Nephron progenitor cell (in vitro differentiated cells): Measurements from ENCODE around the gene EMILIN3.

Experiments used
- DNase-seq: peaks from one replicate; pipeline ENCODE4 v3.0.0; 2021
- H3K27ac Mint-ChIP-seq: 2 replicates; pipeline ENCODE4 v1.8.0; 2021; ENCODE audit warnings: mild to moderate bottlenecking, moderate library complexity, mixed read lengths
- H3K27me3 Mint-ChIP-seq: 2 replicates; pipeline ENCODE4 v1.8.0; 2021; ENCODE audit warnings: mild to moderate bottlenecking, low read depth, mixed read lengths; ENCODE audit not compliant: poor library complexity
- H3K36me3 Mint-ChIP-seq: 2 replicates; pipeline ENCODE4 v1.8.0; 2021; ENCODE audit warnings: low read depth, mixed read lengths
- H3K4me1 Mint-ChIP-seq: 2 replicates; pipeline ENCODE4 v1.8.0; 2021; ENCODE audit warnings: mixed read lengths
- H3K4me3 Mint-ChIP-seq: 2 replicates; pipeline ENCODE4 v1.8.0; 2021; ENCODE audit warnings: mild to moderate bottlenecking, moderate library complexity, mixed read lengths
- H3K9me3 Mint-ChIP-seq: 2 replicates; pipeline ENCODE4 v1.8.0; 2021; ENCODE audit warnings: mild to moderate bottlenecking, moderate library complexity, mixed read lengths
- TF ChIP-seq, protein P1 (sequence below): fragments of 200-600 bp; sonication (generic); IDR thresholded peaks from 2 replicates; pipeline ENCODE4 v1.5.0; 2021; ENCODE audit warnings: antibody characterized with exemption

Gene EMILIN3

DNA sequence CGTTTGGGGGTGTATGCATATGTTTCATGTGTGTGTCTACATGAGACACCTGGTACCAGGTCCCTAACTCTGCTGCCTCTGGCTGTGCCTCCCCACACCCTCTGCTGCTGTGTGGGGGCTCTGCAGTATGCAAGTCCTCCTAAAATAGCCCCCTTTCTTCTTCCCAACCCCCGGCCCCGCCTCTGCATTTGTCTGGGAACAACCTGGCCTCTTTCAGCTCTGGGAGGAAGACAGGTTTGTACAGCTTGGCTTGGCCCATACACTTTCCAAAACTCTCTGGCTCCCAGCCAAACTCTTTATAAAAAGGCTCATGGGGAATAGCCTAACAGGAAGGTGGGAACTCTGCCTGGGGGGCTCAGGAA, 27.1 kb upstream of the EMILIN3 start:
- H3K27me3 Mint-ChIP-seq = peaks cover 11% of the 10 kb centered on the region
- no peak overlapping the region for H3K27ac Mint-ChIP-seq
- TF ChIP-seq, protein P1, sequence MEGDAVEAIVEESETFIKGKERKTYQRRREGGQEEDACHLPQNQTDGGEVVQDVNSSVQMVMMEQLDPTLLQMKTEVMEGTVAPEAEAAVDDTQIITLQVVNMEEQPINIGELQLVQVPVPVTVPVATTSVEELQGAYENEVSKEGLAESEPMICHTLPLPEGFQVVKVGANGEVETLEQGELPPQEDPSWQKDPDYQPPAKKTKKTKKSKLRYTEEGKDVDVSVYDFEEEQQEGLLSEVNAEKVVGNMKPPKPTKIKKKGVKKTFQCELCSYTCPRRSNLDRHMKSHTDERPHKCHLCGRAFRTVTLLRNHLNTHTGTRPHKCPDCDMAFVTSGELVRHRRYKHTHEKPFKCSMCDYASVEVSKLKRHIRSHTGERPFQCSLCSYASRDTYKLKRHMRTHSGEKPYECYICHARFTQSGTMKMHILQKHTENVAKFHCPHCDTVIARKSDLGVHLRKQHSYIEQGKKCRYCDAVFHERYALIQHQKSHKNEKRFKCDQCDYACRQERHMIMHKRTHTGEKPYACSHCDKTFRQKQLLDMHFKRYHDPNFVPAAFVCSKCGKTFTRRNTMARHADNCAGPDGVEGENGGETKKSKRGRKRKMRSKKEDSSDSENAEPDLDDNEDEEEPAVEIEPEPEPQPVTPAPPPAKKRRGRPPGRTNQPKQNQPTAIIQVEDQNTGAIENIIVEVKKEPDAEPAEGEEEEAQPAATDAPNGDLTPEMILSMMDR = no peak
- peaks cover 36% of the 10 kb centered on the region for H3K4me1 Mint-ChIP-seq
- no peaks in the 10 kb centered on the region for H3K9me3 Mint-ChIP-seq
- no peak for DNase-seq
- H3K4me3 Mint-ChIP-seq = no peak overlapping the region
- no peaks in the 10 kb centered on the region for H3K36me3 Mint-ChIP-seq

DNA sequence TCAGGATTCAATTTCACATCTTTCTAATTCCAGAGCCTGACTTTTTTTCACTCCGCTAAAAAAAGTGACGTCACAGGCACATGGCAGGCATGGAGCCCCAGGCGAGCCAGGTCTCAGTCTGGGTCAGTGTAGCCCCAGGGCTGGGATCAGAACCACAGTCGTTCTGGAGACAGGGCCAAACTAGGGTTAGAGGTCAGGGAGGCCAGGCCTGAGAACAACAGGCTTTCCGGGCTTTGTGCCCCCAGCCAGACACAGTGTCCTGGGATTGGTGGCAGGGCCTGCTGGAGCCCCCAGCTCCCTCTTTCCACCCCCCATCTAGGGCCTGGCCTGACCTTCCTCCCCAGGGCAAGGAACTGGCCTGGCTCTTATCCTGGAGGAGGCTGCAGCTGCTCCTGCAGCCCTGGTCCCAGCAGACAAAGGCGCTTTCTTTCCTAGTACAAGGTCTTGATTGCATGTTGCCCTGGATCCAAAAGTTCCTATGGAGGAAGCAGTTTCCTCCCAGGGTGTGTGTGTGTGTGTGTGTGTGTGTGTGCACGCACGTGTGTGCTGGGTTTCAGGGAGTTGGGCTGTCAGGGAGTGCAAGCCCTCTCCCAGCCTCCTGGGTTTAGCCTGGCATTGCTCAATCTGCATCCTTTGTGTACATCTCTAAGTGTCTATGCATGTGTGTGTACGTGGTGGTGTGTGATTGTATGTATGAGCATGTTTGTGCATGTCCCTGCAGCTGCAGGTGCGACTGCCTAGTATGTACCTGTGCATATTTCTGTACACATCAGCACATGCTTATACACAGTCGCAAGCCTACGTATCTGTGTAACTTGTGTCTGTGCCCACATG, 26.5 kb upstream of the EMILIN3 start:
- Mint-ChIP-seq H3K27ac (no peak overlapping the region), H3K4me3 (no peak overlapping the region), H3K9me3 (no peaks in the 10 kb centered on the region), H3K27me3 (peaks cover 11% of the 10 kb centered on the region), H3K4me1 (peaks cover 33% of the 10 kb centered on the region), H3K36me3 (no peaks in the 10 kb centered on the region)
- DNase-seq = no peak
- TF ChIP-seq, protein P1 = no peak

- Mint-ChIP-seq H3K4me1 (peaks cover 37% of the 10 kb centered on the region), H3K27me3 (peaks cover 11% of the 10 kb centered on the region), H3K4me3 (no peak overlapping the region), H3K36me3 (no peaks in the 10 kb centered on the region), H3K27ac (peak overlapping the region; percentile 52), H3K9me3 (no peaks in the 10 kb centered on the region)
- no peak for DNase-seq
- TF ChIP-seq, protein P1 = no peak
Observed at GRCh38 chr20:41392295-41392694, 25.7 kb upstream of the EMILIN3 start.

GRCh38 chr20:41391587-41392001, 25.0 kb upstream of the EMILIN3 start:
- no peaks in the 10 kb centered on the region for H3K9me3 Mint-ChIP-seq
- peak overlapping the region; percentile 52 for H3K27ac Mint-ChIP-seq
- H3K27me3 Mint-ChIP-seq = peaks cover 11% of the 10 kb centered on the region
- no peak overlapping the region for H3K4me3 Mint-ChIP-seq
- H3K4me1 Mint-ChIP-seq = peaks cover 43% of the 10 kb centered on the region
- TF ChIP-seq, protein P1 = no peak
- no peaks in the 10 kb centered on the region for H3K36me3 Mint-ChIP-seq
- no peak for DNase-seq

GRCh38 chr20:41390889-41391288, 24.3 kb upstream of the EMILIN3 start:
- Mint-ChIP-seq H3K27ac (no peak overlapping the region), H3K4me3 (no peak overlapping the region), H3K9me3 (no peaks in the 10 kb centered on the region), H3K36me3 (no peaks in the 10 kb centered on the region), H3K4me1 (peaks cover 43% of the 10 kb centered on the region), H3K27me3 (peaks cover 14% of the 10 kb centered on the region)
- TF ChIP-seq, protein P1 = no peak
- no peak for DNase-seq

GRCh38 chr20:41387444-41387851, 20.8 kb upstream of the EMILIN3 start:
- peaks cover 24% of the 10 kb centered on the region for H3K27me3 Mint-ChIP-seq
- H3K36me3 Mint-ChIP-seq = no peaks in the 10 kb centered on the region
- H3K27ac Mint-ChIP-seq = no peak overlapping the region
- peak; percentile 52 for DNase-seq
- no peak overlapping the region for H3K4me3 Mint-ChIP-seq
- no peaks in the 10 kb centered on the region for H3K9me3 Mint-ChIP-seq
- TF ChIP-seq, protein P1 = no peak
- H3K4me1 Mint-ChIP-seq = peaks cover 29% of the 10 kb centered on the region
